GM12878 (cell line): ENCODE results near the gene ABCB4. TPM values are rescaled to one million over a fixed set of nuclear protein-coding genes. Genes with fewer than 3 reads are reported as not detected.

Source experiments
- ATAC-seq: fragments of 200-7000 bp; cut with Tn5 transposase; 3 replicates; pipeline ENCODE4 v1.9.1; 2020; ENCODE audit warnings: mild to moderate bottlenecking, moderate library complexity
- BruUV-seq: library from RNA; stranded (reverse); fragments of 400-500 nt; replicated peaks from 2 replicates; lab custom pipeline; 2021; lab: Mats Ljungman, UMichigan
- CTCF ChIA-PET: fragments of 300-600 bp; sonication (Branson Sonifier 250); formaldehyde crosslinking; extraction: SDS; loops from one replicate; lab custom pipeline; 2021; ENCODE audit warnings: inconsistent platforms; lab: Yijun Ruan, JAX
- POLR2A ChIA-PET: fragments of 350-600 bp; formaldehyde crosslinking; extraction: SDS; loops from one replicate; lab custom pipeline; 2021; ENCODE audit warnings: inconsistent platforms; lab: Charles Lee
- RAD21 ChIA-PET: fragments of 300-600 bp; sonication (Branson Sonifier 250); formaldehyde crosslinking; loops from one replicate; lab custom pipeline; 2023; ENCODE audit warnings: antibody characterized with exemption; ENCODE audit not compliant: unreplicated experiment; lab: Charles Lee
- SMC1A ChIA-PET: fragments of 300-600 bp; sonication (Branson Sonifier 250); formaldehyde crosslinking; loops from one replicate; lab custom pipeline; 2023; ENCODE audit not compliant: unreplicated experiment, uncharacterized antibody; lab: Charles Lee
- DNase-seq: peaks from one replicate; pipeline ENCODE4 v3.0.0-alpha.2; 2011; ENCODE audit warnings: low read depth, low spot score
- FAIRE-seq: peaks from 3 replicates; lab custom pipeline; 2011; peaks lifted over from hg19 to GRCh38; lab: Jason Lieb, UNC
- H2AFZ ChIP-seq: 2 replicates; pipeline ENCODE4 v1.6.0; 2011; ENCODE audit warnings: low read depth, low read length, control low read depth; ENCODE audit not compliant: control insufficient read depth
- H3K27ac ChIP-seq: 2 replicates; pipeline ENCODE4 v1.5.1; 2011; ENCODE audit warnings: control low read depth; ENCODE audit not compliant: control insufficient read depth, insufficient read depth
- H3K27me3 ChIP-seq, 2 experiments: replicated peaks in 1 of 2; 2 replicates each; pipeline versions ENCODE4 v1.6.0 to v1.6.1; 2011; ENCODE audit warnings: low read length in 1 of 2; ENCODE audit not compliant: control insufficient read depth in 2 of 2, insufficient read depth in 2 of 2
- H3K36me3 ChIP-seq, 2 experiments: 2 replicates each; pipeline ENCODE4 v1.5.1; 2011; ENCODE audit warnings: low read length in 1 of 2; ENCODE audit not compliant: control insufficient read depth in 2 of 2, insufficient read depth in 2 of 2
- H3K4me1 ChIP-seq: 2 replicates; pipeline ENCODE4 v1.6.1; 2011; ENCODE audit warnings: mild to moderate bottlenecking, low read length, moderate library complexity, mixed read lengths; ENCODE audit not compliant: control insufficient read depth, insufficient read depth
- H3K4me2 ChIP-seq: 2 replicates; pipeline ENCODE4 v1.6.0; 2011; ENCODE audit warnings: control low read depth; ENCODE audit not compliant: control insufficient read depth, insufficient read depth
- H3K4me3 ChIP-seq: fragments of 200-600 bp; sonication (generic); 2 replicates; pipeline ENCODE4 v1.5.1; 2016
- H3K79me2 ChIP-seq: 2 replicates; pipeline ENCODE4 v1.6.0; 2011; ENCODE audit warnings: low read length; ENCODE audit not compliant: control insufficient read depth, insufficient read depth
- H3K9ac ChIP-seq: 2 replicates; pipeline ENCODE4 v1.8.0; 2011; ENCODE audit warnings: low read length, control low read depth, mixed read lengths; ENCODE audit not compliant: control insufficient read depth, insufficient read depth
- H3K9me3 ChIP-seq: replicated peaks from 3 replicates; pipeline ENCODE4 v1.5.1; 2011; ENCODE audit warnings: mild to moderate bottlenecking, low read length; ENCODE audit not compliant: control insufficient read depth, insufficient read depth
- H4K20me1 ChIP-seq: 2 replicates; pipeline ENCODE4 v1.6.0; 2011; ENCODE audit not compliant: control insufficient read depth, insufficient read depth
- SMAD1 ChIP-seq: fragments of 450-650 bp; IDR thresholded peaks from 2 replicates; pipeline ENCODE4 v1.6.1; 2018; ENCODE audit warnings: mild to moderate bottlenecking, low read depth; ENCODE audit not compliant: partially characterized antibody
- USF2 ChIP-seq: IDR thresholded peaks from 2 replicates; pipeline ENCODE4 v1.6.1; 2011; ENCODE audit warnings: low read depth, low read length, improper control_type of control experiment, borderline replicate concordance
- ZNF274 ChIP-seq: IDR thresholded peaks from one replicate; pipeline ENCODE4 v1.8.0; 2011; ENCODE audit not compliant: insufficient read length, insufficient read depth
- ZNF687 ChIP-seq: fragments of 450-650 bp; IDR thresholded peaks from 2 replicates; pipeline ENCODE4 v1.6.1; 2017; ENCODE audit warnings: mild to moderate bottlenecking, moderate library complexity
- WGBS: methylation state at CpG from one replicate; pipeline ENCODE4 v1.1.6; 2016; ENCODE audit warnings: low lambda C conversion rate; ENCODE audit not compliant: insufficient replicate concordance, insufficient coverage; ENCODE audit errors: missing lambda C conversion rate; 5-methylcytosine and 5-hydroxymethylcytosine counted together
- in situ Hi-C: fragments of 300-500 bp; cut with MboI; formaldehyde crosslinking; loops from 9 replicates; pipeline ENCODE4 v1.14.3; 2018; ENCODE audit warnings: mixed read lengths
- intact Hi-C: fragments of 100-400 bp; cut with micrococcal nuclease; formaldehyde crosslinking; loops from one replicate; pipeline ENCODE4 v1.14.2; 2022; ENCODE audit not compliant: unreplicated experiment
- polyA plus RNA-seq, 11 experiments: library from polyadenylated mRNA; depleted of rRNA in 4 of 11; unstranded in 6 of 11; stranded (reverse) in 5 of 11; fragments of >200 nt; fragmentation: Nextera tagmentation in 4 of 11; fragmentation: Illumina TruSeq in 1 of 11; extraction: Ambion mirVana in 4 of 11; extraction: Trizol in 1 of 11; gene quantifications; 1 replicate in 1 of 11; 2 replicates in 10 of 11; pipeline versions ENCODE4 v1.2.1 to v1.2.3, GENCODE V29; 2011 to 2016; ENCODE audit warnings: inconsistent platforms in 2 of 11, missing spikeins in 2 of 11, low read depth in 1 of 11
- total RNA-seq, 4 experiments: library from RNA; depleted of rRNA in 3 of 4; stranded (reverse); fragments of >200 nt in 3 of 4; fragmentation: Illumina TruSeq in 1 of 4; extraction: Trizol in 1 of 4; gene quantifications; 2 replicates each; pipeline versions ENCODE4 v1.2.1 to v1.2.3, GENCODE V29; 2013 to 2021

ABCB4 gene
- total and polyA plus RNA-seq, 10 of the 15 experiments (the other 5 are each of a cell fraction or from before 2014, with no cell fraction given), result 1.9 to 8.3 (median 4.4) TPM

GRCh38 chr7:87480386-87480785 lies 4.9 kb upstream of the ABCB4 start:
- ChIA-PET RAD21 (interaction anchor here (1.4 to 1.5 kb wide), 2 partner anchors 25 to 119 kb away, joined by 3 to 4 read pairs; no protein-coding TSS in a partner anchor), CTCF (interaction anchor here (1.5 kb wide), 1 partner anchor 40 kb away, joined by 3 read pairs; no protein-coding TSS in a partner anchor), SMC1A (interaction anchor here (1.0 to 1.1 kb wide), 2 partner anchors 10 to 120 kb away, joined by 3 read pairs; partner anchors contain the start of gene ABCB1), POLR2A (no interaction called here)
- Histone ChIP-seq H2AFZ (no peak overlapping the region), H3K9ac (no peak overlapping the region), H3K27ac (no peak overlapping the region), H3K4me1 (peaks cover 3% of the 10 kb centered on the region), H3K79me2 (no peaks in the 10 kb centered on the region), H3K4me3 (no peak overlapping the region), H3K9me3 (no peaks in the 10 kb centered on the region; the same call in 2 of the 3 replicates), H3K27me3 (no peaks in the 10 kb centered on the region), H4K20me1 (no peaks in the 10 kb centered on the region), H3K36me3 (no peaks in the 10 kb centered on the region), H3K4me2 (no peak overlapping the region)
- WGBS, result 82% methylated on average over 2 of the region's 2 CpGs
- no peak for ATAC-seq
- in situ Hi-C loops (no loop called here), intact Hi-C loops (no loop called here)
- FAIRE-seq, result no peak
- TF ChIP-seq SMAD1, result no peak
- TF ChIP-seq ZNF687, result no peak
- TF ChIP-seq USF2, result no peak
- TF ChIP-seq ZNF274, result no peak
- BruUV-seq, result no TSS peak
- DNase-seq, result no peak
